Colonic mucosa (tissue), 4 donors: Measurements from ENCODE around the gene DNASE1L3. TPM values are rescaled to one million over a fixed set of nuclear protein-coding genes. Genes with fewer than 3 reads are reported as not detected.

Source experiments
- DNase-seq: peaks from one replicate; pipeline ENCODE4 v3.0.0-alpha.2; 2020
- H3K27ac ChIP-seq: fragments of 200-600 bp; one replicate; pipeline ENCODE4 v1.8.0; 2021
- H3K27me3 ChIP-seq: fragments of 200-600 bp; one replicate; pipeline ENCODE4 v1.8.0; 2021
- H3K36me3 ChIP-seq: fragments of 200-600 bp; one replicate; pipeline ENCODE4 v1.8.0; 2021
- H3K4me1 ChIP-seq: fragments of 200-600 bp; one replicate; pipeline ENCODE4 v1.8.0; 2021; ENCODE audit warnings: mild to moderate bottlenecking
- H3K4me3 ChIP-seq: fragments of 200-600 bp; one replicate; pipeline ENCODE4 v1.8.0; 2021
- H3K9ac ChIP-seq, 2 donors: one replicate each; pipeline ENCODE4 v1.7.0; 2013; ENCODE audit warnings: control low read depth in 2 of 2, low read depth in 2 of 2, low read length in 2 of 2
- H3K9me3 ChIP-seq: fragments of 200-600 bp; one replicate; pipeline ENCODE4 v1.8.0; 2021
- CTCF ChIP-seq: fragments of 200-600 bp; IDR thresholded peaks from one replicate; pipeline ENCODE4 v1.8.0; 2022; ENCODE audit warnings: antibody characterized with exemption, mild to moderate bottlenecking
- intact Hi-C: fragments of 100-400 bp; cut with DNase I; formaldehyde crosslinking; loops from one replicate; pipeline ENCODE4 v1.14.1; 2022
- total RNA-seq, 2 donors: library from RNA; stranded (reverse); fragmentation: NEBNext Ultra II Directional in 1 of 2; extraction: Animal tissue kit (Norgen Biotek cat#: 25700) in 1 of 2; gene quantifications; one replicate each; pipeline ENCODE4 v1.2.1, GENCODE V29; 2021
- donor health status: healthy.
- donor health status: DM: no; HTN: no; CAD: no.
- donor health status: DM: no; HTN: no; CAD: no.

The DNASE1L3 gene
- total RNA-seq, 2 donors from 2014 or later: 2.2 to 6.2 TPM

DNA sequence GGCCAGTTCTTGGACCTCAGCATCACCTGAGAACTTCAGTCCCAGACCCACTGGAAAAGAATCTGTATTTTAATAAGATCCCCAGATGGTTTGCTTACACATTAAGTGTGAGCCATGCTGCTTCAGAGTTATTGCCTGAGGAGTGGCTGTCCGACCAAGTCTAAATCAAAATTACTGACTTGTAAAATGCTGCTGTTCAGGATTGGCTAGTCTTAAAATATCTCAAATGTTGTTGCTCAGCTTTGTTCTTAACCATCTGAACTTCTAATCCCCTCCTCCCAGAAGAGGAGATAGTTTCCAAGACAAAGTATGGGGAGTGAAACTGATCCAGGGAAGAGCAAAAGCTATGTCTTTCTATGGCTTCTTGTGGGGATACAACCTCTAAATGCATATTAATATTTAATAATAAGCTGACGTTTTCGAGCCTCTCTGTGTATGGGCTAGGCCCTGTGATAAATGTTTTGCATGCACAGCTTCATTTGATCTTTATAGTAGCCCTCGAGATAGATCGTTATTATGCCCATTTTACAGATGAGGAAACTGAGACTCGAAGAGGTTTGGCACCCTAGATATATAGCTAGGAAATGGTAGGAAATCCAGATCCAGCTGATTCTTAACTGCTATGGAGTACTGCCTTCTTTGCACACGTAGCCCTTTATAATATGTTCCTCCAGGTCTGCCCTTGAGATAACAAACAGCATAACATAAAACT, 52.2 kb downstream of the DNASE1L3 start:
- intact Hi-C loops: no loop called here
- H3K9ac ChIP-seq: no peak overlapping the region
- no peak overlapping the region for H3K4me3 ChIP-seq
- no peak overlapping the region for H3K27ac ChIP-seq
- DNase-seq: no peak
- TF ChIP-seq CTCF: no peak
- H3K4me1 ChIP-seq: peaks cover 3% of the 10 kb centered on the region
- H3K36me3 ChIP-seq: peaks cover 12% of the 10 kb centered on the region
- H3K9me3 ChIP-seq: no peaks in the 10 kb centered on the region
- H3K27me3 ChIP-seq: no peaks in the 10 kb centered on the region

- no peaks in the 10 kb centered on the region for H3K9me3 ChIP-seq
- H3K36me3 ChIP-seq: peaks cover 17% of the 10 kb centered on the region
- peaks cover 3% of the 10 kb centered on the region for H3K4me1 ChIP-seq
- no peak overlapping the region for H3K9ac ChIP-seq
- no peak for DNase-seq
- no peaks in the 10 kb centered on the region for H3K27me3 ChIP-seq
- no peak for TF ChIP-seq CTCF
- intact Hi-C loops: no loop called here
- no peak overlapping the region for H3K4me3 ChIP-seq
- H3K27ac ChIP-seq: no peak overlapping the region
These were observed 53.1 kb downstream of the DNASE1L3 start for GRCh38 chr3:58157700-58158099.

DNA sequence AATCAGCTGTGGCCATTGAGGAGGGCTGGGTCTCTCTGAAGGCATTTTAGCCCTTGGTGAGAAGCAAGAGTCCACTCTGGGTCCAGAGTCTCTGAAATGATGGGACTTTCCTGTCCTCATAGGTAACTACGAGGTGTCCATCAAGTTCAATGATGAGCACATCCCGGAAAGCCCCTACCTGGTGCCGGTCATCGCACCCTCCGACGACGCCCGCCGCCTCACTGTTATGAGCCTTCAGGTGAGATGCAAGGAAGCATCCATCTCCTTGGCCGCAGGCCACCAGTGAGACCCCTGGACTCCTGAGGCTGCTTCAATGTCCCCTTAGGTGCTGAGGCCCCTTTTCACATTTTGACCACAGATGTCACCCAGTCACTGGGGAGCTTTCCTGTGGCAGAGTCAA, 54.9 kb downstream of the DNASE1L3 start:
- H3K4me1 ChIP-seq: no peaks in the 10 kb centered on the region
- intact Hi-C loops: no loop called here
- no peak overlapping the region for H3K27ac ChIP-seq
- no peak overlapping the region for H3K9ac ChIP-seq
- no peak for TF ChIP-seq CTCF
- H3K36me3 ChIP-seq: peaks cover 24% of the 10 kb centered on the region
- no peak for DNase-seq
- H3K9me3 ChIP-seq: no peaks in the 10 kb centered on the region
- no peaks in the 10 kb centered on the region for H3K27me3 ChIP-seq
- H3K4me3 ChIP-seq: no peak overlapping the region

GRCh38 chr3:58154626-58155449, 55.9 kb downstream of the DNASE1L3 start:
- Histone ChIP-seq H3K4me1 (no peaks in the 10 kb centered on the region), H3K27ac (no peak overlapping the region), H3K9me3 (no peaks in the 10 kb centered on the region), H3K9ac (no peak overlapping the region), H3K4me3 (no peak overlapping the region), H3K27me3 (no peaks in the 10 kb centered on the region), H3K36me3 (peaks cover 27% of the 10 kb centered on the region)
- intact Hi-C loops: no loop called here
- no peak for DNase-seq
- no peak for TF ChIP-seq CTCF

- H3K36me3 ChIP-seq: peaks cover 40% of the 10 kb centered on the region
- no peak overlapping the region for H3K27ac ChIP-seq
- no peaks in the 10 kb centered on the region for H3K9me3 ChIP-seq
- H3K4me1 ChIP-seq: no peaks in the 10 kb centered on the region
- no peak for TF ChIP-seq CTCF
- intact Hi-C loops: no loop called here
- DNase-seq: no peak
- no peak overlapping the region for H3K4me3 ChIP-seq
- no peaks in the 10 kb centered on the region for H3K27me3 ChIP-seq
- H3K9ac ChIP-seq: no peak overlapping the region
These were observed 57.4 kb downstream of the DNASE1L3 start for GRCh38 chr3:58153371-58153770.
